ACC112 (cell line): ENCODE results near the gene RNF222.

Experiments
- H2AFZ ChIP-seq: fragments of 200-600 bp; sonication (generic); one replicate; pipeline ENCODE4 v1.6.0; 2017; ENCODE audit warnings: antibody characterized with exemption, low read length; ENCODE audit not compliant: unreplicated experiment
- H3K27ac ChIP-seq: fragments of 200-600 bp; sonication (generic); 2 replicates; pipeline ENCODE4 v1.5.1; 2014; ENCODE audit warnings: low read depth, mild to moderate bottlenecking, antibody characterized with exemption, low read length, moderate library complexity
- H3K27me3 ChIP-seq: fragments of 200-600 bp; sonication (generic); 2 replicates; pipeline ENCODE4 v1.6.1; 2014; ENCODE audit warnings: mild to moderate bottlenecking, antibody characterized with exemption, low read length, moderate library complexity, mixed read lengths; ENCODE audit not compliant: insufficient read depth
- H3K36me3 ChIP-seq: fragments of 200-600 bp; sonication (generic); 2 replicates; pipeline ENCODE4 v1.6.1; 2016; ENCODE audit warnings: mild to moderate bottlenecking, antibody characterized with exemption, low read length, moderate library complexity, mixed read lengths; ENCODE audit not compliant: insufficient read depth
- H3K4me1 ChIP-seq: fragments of 200-600 bp; sonication (generic); one replicate; pipeline ENCODE4 v1.6.1; 2016; ENCODE audit warnings: low read length, mixed read lengths; ENCODE audit not compliant: insufficient read depth, unreplicated experiment, control insufficient read depth
- H3K4me3 ChIP-seq: fragments of 200-600 bp; sonication (generic); 2 replicates; pipeline ENCODE4 v1.5.1; 2014; ENCODE audit warnings: mild to moderate bottlenecking, low read depth, low read length
- H3K79me2 ChIP-seq: fragments of 200-600 bp; sonication (generic); one replicate; pipeline ENCODE4 v1.6.0; 2016; ENCODE audit warnings: low read length; ENCODE audit not compliant: control insufficient read depth, unreplicated experiment, insufficient read depth

RNF222 gene

DNA sequence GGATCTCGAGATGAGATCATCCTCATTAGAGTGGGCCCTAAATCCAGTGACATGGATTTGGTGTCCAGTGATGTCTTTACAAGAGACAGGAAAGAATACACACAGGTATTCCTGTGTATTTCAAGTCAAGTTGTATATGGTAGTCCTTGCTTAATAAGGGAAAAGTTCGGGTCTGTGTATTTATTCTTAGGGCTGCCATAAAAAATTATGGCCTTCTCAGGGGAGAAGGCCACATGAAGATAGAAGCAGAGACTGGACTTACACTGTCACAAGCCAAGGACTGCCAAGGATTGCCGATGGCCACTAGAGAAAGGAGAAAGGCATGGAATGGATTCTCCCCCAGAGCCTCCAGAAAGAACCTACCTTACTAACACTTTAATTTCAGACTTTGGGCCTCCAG, 29.4 kb downstream of the RNF222 start:
- Histone ChIP-seq H3K27ac (no peak overlapping the region), H3K4me3 (no peak overlapping the region), H2AFZ (no peak overlapping the region), H3K36me3 (peaks cover 7% of the 10 kb centered on the region; the same call in 1 of the 2 replicates), H3K79me2 (no peaks in the 10 kb centered on the region), H3K27me3 (no peaks in the 10 kb centered on the region), H3K4me1 (peaks cover 21% of the 10 kb centered on the region)

DNA sequence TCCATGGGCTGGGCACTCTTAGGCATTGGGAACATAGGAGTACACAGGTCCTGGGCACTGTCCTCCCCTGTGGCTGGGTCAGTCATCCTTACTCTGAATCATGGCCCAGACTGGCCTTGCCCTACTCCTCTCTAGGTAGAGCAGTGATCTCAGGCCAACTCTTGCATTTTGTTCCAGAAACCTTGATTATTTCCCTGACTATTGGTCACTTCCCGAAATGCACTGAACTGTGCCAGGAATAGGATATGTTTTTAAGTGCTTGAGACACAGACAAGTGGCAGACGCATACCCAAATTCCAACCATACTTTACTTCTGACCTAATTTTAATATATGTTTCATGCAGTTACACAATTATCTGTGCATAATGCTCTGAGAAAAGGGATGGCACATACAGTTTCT, 31.4 kb downstream of the RNF222 start:
- Histone ChIP-seq H2AFZ (no peak overlapping the region), H3K79me2 (no peaks in the 10 kb centered on the region), H3K4me1 (peaks cover 21% of the 10 kb centered on the region), H3K27me3 (no peaks in the 10 kb centered on the region), H3K27ac (peak overlapping the region; percentile 66), H3K4me3 (no peak overlapping the region), H3K36me3 (peaks cover 7% of the 10 kb centered on the region; the same call in 1 of the 2 replicates)

GRCh38 chr17:8365143-8365542, 32.5 kb downstream of the RNF222 start:
- no peak overlapping the region for H3K4me3 ChIP-seq
- peaks cover 7% of the 10 kb centered on the region; the same call in 1 of the 2 replicates for H3K36me3 ChIP-seq
- no peaks in the 10 kb centered on the region for H3K27me3 ChIP-seq
- H2AFZ ChIP-seq = no peak overlapping the region
- peak overlapping the region; percentile 66 for H3K27ac ChIP-seq
- H3K4me1 ChIP-seq = peaks cover 23% of the 10 kb centered on the region
- H3K79me2 ChIP-seq = no peaks in the 10 kb centered on the region

DNA sequence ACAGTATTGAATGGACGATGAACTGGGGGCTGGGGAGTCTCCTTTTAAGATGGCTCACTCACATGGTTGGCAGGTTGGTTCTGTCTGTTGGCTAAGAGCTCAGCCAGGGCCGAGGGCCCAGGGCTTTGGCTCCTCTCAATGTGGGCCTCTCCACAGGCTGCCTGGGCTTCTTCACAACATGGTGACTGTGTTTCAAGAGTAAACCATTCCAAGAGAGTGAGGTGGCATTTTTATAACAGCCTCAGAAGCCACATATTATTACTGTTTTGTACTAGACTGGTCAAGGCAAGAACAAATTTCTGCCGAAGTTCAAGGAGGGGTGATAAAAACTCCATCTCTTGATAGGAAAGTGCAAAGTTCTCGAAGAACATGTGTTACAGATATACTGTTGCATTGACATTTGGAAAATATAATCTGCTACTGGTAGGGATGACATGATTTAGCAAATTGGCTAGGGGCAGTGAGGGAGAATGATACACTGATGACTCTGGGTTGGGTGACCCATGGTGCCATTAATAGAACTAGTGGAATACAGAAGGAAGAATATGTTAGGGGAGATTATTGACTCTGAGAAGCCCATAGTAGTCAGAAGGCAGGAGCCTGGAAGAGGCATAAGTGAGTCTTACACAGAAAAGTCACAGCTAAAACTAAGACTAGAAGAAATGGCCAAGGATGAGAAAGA, 34.8 kb downstream of the RNF222 start:
- Histone ChIP-seq H3K79me2 (no peaks in the 10 kb centered on the region), H3K36me3 (no peaks in the 10 kb centered on the region), H2AFZ (no peak overlapping the region), H3K4me1 (peaks cover 28% of the 10 kb centered on the region), H3K4me3 (no peak overlapping the region), H3K27ac (no peak overlapping the region), H3K27me3 (no peaks in the 10 kb centered on the region)

- H2AFZ ChIP-seq = no peak overlapping the region
- no peak overlapping the region for H3K27ac ChIP-seq
- no peaks in the 10 kb centered on the region for H3K27me3 ChIP-seq
- H3K4me1 ChIP-seq = peaks cover 22% of the 10 kb centered on the region
- no peak overlapping the region for H3K4me3 ChIP-seq
- no peaks in the 10 kb centered on the region for H3K36me3 ChIP-seq
- no peaks in the 10 kb centered on the region for H3K79me2 ChIP-seq
Observed at GRCh38 chr17:8360751-8361150, 36.9 kb downstream of the RNF222 start.

DNA sequence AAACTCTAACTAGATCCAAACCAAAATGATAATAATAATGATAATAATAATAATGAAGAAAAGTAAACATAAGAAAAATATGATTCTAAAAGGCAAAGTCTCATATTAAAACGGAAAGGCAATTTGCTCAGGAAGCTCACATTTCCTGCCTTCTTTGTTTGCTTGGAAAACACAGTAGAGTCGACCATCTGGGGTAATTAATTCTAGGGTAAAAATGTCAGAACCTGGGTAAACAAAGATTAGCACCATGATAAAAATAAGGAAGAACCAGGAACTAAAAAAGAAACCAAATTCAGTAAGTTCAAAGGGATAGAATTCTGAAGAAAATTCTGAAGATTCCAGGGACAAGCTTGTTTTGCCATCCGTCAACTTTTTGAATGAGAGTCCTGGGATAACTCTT, 37.4 kb downstream of the RNF222 start:
- Histone ChIP-seq H3K27ac (no peak overlapping the region), H3K4me1 (peaks cover 17% of the 10 kb centered on the region), H3K4me3 (no peak overlapping the region), H3K79me2 (no peaks in the 10 kb centered on the region), H3K36me3 (no peaks in the 10 kb centered on the region), H3K27me3 (no peaks in the 10 kb centered on the region), H2AFZ (no peak overlapping the region)

DNA sequence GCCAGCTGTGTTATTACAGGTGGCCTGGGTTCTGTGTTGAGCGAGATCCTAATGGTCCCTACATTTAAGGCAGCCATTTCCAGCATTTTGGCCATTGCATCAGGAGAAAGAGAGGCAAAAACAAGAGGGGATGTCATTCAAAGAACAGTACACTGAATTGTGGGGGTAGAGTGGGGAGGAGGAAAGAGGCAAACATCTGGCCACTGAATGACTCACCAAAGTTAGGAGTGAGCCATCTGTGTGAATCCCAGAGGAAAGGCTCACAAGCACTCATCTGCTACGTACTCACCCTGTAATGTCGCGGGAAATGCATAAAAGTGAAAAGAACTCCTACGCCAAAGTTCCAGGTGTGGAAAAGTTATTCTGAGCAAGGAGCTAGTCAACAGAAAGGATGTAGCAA, 37.9 kb downstream of the RNF222 start:
- Histone ChIP-seq H3K27ac (no peak overlapping the region), H3K36me3 (no peaks in the 10 kb centered on the region), H3K4me3 (no peak overlapping the region), H3K27me3 (no peaks in the 10 kb centered on the region), H3K4me1 (peaks cover 12% of the 10 kb centered on the region), H2AFZ (no peak overlapping the region), H3K79me2 (no peaks in the 10 kb centered on the region)

DNA sequence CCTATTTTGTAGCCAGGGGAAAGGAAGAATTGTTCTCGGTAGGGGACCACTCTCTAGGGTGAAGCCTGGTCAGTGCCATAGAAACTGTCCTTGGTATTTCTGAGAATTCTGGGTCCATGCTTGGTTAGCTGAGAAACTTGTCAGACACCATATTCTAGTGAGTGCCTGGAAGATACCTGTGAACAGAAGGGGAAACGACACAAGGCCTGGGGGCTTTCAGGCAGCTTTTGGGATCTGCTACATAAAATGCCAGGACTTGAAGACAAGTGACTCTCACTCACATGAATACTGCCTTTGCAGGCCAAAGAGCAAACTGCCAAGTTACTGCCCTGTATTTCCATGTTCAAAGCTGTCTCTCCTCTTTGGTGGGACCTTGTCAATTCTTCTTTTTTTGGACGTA, 39.7 kb downstream of the RNF222 start:
- H3K27me3 ChIP-seq = no peaks in the 10 kb centered on the region
- no peak overlapping the region for H3K4me3 ChIP-seq
- no peak overlapping the region for H3K27ac ChIP-seq
- no peak overlapping the region for H2AFZ ChIP-seq
- H3K4me1 ChIP-seq = peaks cover 7% of the 10 kb centered on the region
- H3K79me2 ChIP-seq = no peaks in the 10 kb centered on the region
- no peaks in the 10 kb centered on the region for H3K36me3 ChIP-seq

GRCh38 chr17:8354236-8354635, 43.4 kb downstream of the RNF222 start:
- Histone ChIP-seq H2AFZ (no peak overlapping the region), H3K27me3 (no peaks in the 10 kb centered on the region), H3K36me3 (no peaks in the 10 kb centered on the region), H3K79me2 (no peaks in the 10 kb centered on the region), H3K4me3 (no peak overlapping the region), H3K4me1 (no peaks in the 10 kb centered on the region), H3K27ac (no peak overlapping the region)

DNA sequence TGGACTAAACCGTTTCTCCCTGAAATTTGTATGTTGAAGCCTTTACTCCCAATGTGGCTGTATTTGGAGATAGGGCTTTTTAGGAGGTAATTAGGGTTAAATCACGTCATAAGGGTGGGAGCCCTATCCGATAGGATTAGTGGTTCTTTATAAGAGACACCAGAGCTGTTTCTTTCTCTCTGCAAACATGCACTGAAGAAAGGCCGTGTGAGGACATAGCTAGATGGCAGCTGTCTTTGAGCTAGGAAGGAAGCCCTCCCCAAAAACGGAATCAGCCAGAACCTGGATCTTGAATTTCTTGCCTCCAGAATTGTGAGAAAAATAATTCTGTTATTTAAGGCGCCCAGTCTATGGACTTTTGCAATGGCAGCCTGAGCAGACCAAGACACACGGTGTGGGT, 43.9 kb downstream of the RNF222 start:
- Histone ChIP-seq H3K36me3 (no peaks in the 10 kb centered on the region), H2AFZ (no peak overlapping the region)

DNA sequence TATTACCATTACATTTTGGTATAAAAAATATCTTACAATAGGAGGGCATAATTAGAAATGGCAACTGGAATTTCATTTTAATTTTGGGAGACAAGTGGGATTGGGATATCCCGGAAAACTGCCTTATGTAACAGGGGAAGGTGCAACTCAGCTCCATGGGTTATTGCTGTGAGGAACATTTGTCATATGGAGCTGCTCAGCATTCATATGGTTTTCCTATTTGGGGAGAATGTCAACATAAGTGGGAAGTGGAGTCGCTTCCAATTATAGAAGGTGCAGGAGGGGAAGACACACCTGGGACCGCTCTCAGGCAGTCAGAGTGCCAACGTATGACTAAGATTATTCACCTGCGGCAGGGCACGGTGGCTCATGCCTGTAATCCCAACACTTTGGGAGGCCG, 47.3 kb downstream of the RNF222 start:
- H3K4me3 ChIP-seq = no peak overlapping the region
- H3K27ac ChIP-seq = no peak overlapping the region
- H2AFZ ChIP-seq = no peak overlapping the region
- H3K79me2 ChIP-seq = no peaks in the 10 kb centered on the region
- peaks cover 20% of the 10 kb centered on the region for H3K27me3 ChIP-seq
- no peaks in the 10 kb centered on the region for H3K4me1 ChIP-seq
- no peaks in the 10 kb centered on the region for H3K36me3 ChIP-seq

More for the DNA sequence above, 43.9 kb downstream of the RNF222 start:
- H3K79me2 ChIP-seq = no peaks in the 10 kb centered on the region
- no peak overlapping the region for H3K4me3 ChIP-seq
- H3K27me3 ChIP-seq = no peaks in the 10 kb centered on the region
- H3K4me1 ChIP-seq = no peaks in the 10 kb centered on the region
- no peak overlapping the region for H3K27ac ChIP-seq
